Neural crest cell (in vitro differentiated cells): ENCODE measurements around the gene RFLNA. TPM values are rescaled to one million over a fixed set of nuclear protein-coding genes. Genes with fewer than 3 reads are reported as not detected.

ENCODE experiments used
- DNase-seq: peaks from one replicate; pipeline ENCODE4 v3.0.0; 2021; ENCODE audit warnings: low read depth, mixed read lengths, low spot score
- H3K27ac Mint-ChIP-seq: one replicate; pipeline ENCODE4 v1.8.0; 2021; ENCODE audit warnings: mild to moderate bottlenecking, mixed read lengths; ENCODE audit not compliant: unreplicated experiment
- H3K27me3 Mint-ChIP-seq: 2 replicates; pipeline ENCODE4 v1.8.0; 2021; ENCODE audit warnings: low read depth, mild to moderate bottlenecking, mixed read lengths
- H3K36me3 Mint-ChIP-seq: 2 replicates; pipeline ENCODE4 v1.8.0; 2021; ENCODE audit warnings: low read depth, mild to moderate bottlenecking, mixed read lengths
- H3K4me1 Mint-ChIP-seq: 2 replicates; pipeline ENCODE4 v1.8.0; 2021; ENCODE audit warnings: mixed read lengths
- H3K4me3 Mint-ChIP-seq: one replicate; pipeline ENCODE4 v1.8.0; 2021; ENCODE audit warnings: mild to moderate bottlenecking, mixed read lengths
- H3K9me3 Mint-ChIP-seq: 2 replicates; pipeline ENCODE4 v1.8.0; 2021; ENCODE audit warnings: mixed read lengths
- total RNA-seq: library from RNA; stranded (reverse); gene quantifications from 2 replicates; pipeline ENCODE4 v1.2.1, GENCODE V29; 2021
- TF ChIP-seq, protein P1 (sequence below): fragments of 200-600 bp; sonication (generic); conservative IDR thresholded peaks from 2 replicates; pipeline ENCODE4 v1.5.0; 2021; ENCODE audit warnings: antibody characterized with exemption, mild to moderate bottlenecking

Gene RFLNA
- total RNA-seq, 1 donor from 2014 or later: 2.8 TPM

DNA sequence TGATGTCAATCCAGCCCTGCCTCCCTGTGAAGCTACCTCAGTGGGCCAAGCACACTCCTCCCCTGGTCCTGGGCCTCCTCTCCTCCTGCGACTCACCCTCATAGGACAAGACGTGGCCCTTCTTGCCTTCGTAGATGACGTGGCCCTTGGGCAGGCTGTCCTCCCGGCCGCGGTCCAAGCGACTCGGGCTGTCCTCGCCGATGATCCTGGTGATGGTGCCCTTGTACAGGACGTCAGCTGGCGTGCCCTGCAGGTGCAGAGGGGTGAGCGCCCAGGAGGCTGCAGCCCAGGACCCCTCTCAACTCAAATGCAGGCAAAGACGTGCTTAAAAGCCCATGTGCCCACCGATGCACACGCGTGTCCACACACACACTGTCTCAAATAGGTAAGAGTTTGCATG is 55.6 kb downstream of the RFLNA start:
- Mint-ChIP-seq H3K27ac (no peak overlapping the region), H3K9me3 (no peaks in the 10 kb centered on the region), H3K36me3 (peaks cover 3% of the 10 kb centered on the region), H3K4me1 (no peaks in the 10 kb centered on the region), H3K27me3 (no peaks in the 10 kb centered on the region), H3K4me3 (no peak overlapping the region)
- no peak for DNase-seq
- TF ChIP-seq, protein P1, sequence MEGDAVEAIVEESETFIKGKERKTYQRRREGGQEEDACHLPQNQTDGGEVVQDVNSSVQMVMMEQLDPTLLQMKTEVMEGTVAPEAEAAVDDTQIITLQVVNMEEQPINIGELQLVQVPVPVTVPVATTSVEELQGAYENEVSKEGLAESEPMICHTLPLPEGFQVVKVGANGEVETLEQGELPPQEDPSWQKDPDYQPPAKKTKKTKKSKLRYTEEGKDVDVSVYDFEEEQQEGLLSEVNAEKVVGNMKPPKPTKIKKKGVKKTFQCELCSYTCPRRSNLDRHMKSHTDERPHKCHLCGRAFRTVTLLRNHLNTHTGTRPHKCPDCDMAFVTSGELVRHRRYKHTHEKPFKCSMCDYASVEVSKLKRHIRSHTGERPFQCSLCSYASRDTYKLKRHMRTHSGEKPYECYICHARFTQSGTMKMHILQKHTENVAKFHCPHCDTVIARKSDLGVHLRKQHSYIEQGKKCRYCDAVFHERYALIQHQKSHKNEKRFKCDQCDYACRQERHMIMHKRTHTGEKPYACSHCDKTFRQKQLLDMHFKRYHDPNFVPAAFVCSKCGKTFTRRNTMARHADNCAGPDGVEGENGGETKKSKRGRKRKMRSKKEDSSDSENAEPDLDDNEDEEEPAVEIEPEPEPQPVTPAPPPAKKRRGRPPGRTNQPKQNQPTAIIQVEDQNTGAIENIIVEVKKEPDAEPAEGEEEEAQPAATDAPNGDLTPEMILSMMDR: no peak

DNA sequence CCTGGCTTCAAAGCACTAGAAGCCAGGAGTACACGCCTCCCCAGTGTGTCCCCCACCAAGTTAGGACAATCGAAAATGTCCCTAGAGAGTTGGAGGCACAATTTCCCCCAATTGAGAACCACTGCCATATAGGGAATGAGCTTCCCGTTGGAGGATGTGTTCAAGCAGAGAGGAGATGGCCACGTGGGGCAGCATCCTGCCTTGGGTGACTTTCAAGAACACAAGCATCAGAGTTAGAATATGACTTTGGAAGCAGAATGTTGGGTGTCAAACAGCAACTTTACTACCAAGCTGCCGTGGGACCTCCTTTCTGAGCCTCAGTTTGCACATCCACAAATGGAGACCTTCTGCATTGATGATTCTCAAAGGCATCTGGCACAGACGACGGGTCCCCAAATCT is 56.5 kb downstream of the RFLNA start:
- no peaks in the 10 kb centered on the region for H3K9me3 Mint-ChIP-seq
- TF ChIP-seq, protein P1: no peak
- peaks cover 3% of the 10 kb centered on the region for H3K36me3 Mint-ChIP-seq
- peaks cover 3% of the 10 kb centered on the region for H3K4me1 Mint-ChIP-seq
- H3K27me3 Mint-ChIP-seq: no peaks in the 10 kb centered on the region
- H3K4me3 Mint-ChIP-seq: no peak overlapping the region
- no peak overlapping the region for H3K27ac Mint-ChIP-seq
- no peak for DNase-seq

DNA sequence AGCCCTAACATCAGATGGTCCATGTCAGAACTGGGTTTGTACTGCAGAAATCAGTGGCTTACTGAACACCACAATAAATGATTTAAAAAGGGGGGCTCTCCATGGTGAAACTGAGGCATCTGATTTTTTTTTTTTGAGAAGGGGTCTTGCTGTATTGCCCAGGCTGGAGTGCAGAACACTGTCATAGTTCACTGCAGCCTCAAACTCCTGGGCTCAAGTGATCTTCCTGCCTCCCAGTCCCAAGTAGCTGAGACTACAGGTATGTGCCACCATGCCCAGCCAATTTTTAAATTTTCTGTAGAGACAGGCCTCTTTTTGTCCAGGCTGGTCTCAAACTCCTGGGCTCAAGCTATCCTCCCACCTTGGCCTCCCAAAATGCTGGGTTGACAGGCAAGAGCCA is 57.4 kb downstream of the RFLNA start:
- peaks cover 3% of the 10 kb centered on the region for H3K4me1 Mint-ChIP-seq

DNA sequence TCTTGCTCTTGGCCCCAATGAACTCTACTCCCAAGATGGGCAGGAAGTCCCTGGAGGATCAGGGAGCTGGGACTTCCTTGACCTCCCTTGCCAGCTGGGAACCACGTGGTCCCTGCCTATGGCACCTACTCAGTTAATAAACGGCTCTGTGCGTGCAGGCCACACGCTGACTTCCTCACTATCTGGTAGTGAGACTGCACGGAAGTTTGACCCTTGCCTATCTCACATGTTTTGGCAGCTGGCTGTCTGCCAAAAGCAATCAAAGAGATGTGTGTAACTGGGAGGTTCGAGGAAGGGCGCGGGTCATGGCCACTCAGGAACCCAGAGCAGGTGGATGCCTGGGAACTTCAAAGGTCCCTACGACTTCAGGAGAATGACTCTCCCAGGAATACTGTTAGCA is 57.9 kb downstream of the RFLNA start:
- no peaks in the 10 kb centered on the region for H3K27me3 Mint-ChIP-seq
- no peak for DNase-seq
- TF ChIP-seq, protein P1: no peak
- H3K9me3 Mint-ChIP-seq: no peaks in the 10 kb centered on the region
- H3K27ac Mint-ChIP-seq: no peak overlapping the region
- H3K4me1 Mint-ChIP-seq: peaks cover 3% of the 10 kb centered on the region
- H3K36me3 Mint-ChIP-seq: peaks cover 8% of the 10 kb centered on the region
- no peak overlapping the region for H3K4me3 Mint-ChIP-seq

More for the DNA sequence above, 57.4 kb downstream of the RFLNA start:
- no peaks in the 10 kb centered on the region for H3K27me3 Mint-ChIP-seq
- no peak for DNase-seq
- H3K4me3 Mint-ChIP-seq: no peak overlapping the region
- no peak overlapping the region for H3K27ac Mint-ChIP-seq
- no peaks in the 10 kb centered on the region for H3K9me3 Mint-ChIP-seq
- peaks cover 3% of the 10 kb centered on the region for H3K36me3 Mint-ChIP-seq
- TF ChIP-seq, protein P1: no peak

DNA sequence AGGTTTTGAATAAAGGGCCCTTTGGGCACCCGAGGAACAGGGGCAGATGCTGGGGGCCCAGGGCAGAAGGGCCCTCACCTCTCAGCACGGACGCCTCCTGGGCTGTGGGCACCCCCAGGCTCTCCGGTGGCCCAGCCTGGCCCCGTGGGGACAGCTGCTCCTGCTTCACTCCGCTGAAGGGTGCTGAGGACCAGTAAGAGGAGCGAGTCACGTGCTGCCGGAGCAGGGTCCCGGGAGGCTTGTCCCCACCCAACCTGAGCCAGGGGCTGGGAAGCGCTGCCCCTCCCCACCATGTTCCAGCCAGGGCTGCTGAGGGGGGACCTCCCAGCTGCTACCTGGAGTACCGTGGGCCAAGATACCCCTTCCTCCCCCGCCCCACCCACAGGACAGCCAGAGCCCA is 59.5 kb downstream of the RFLNA start:
- DNase-seq: no peak
- no peaks in the 10 kb centered on the region for H3K27me3 Mint-ChIP-seq
- H3K36me3 Mint-ChIP-seq: peaks cover 13% of the 10 kb centered on the region
- H3K27ac Mint-ChIP-seq: no peak overlapping the region
- H3K9me3 Mint-ChIP-seq: no peaks in the 10 kb centered on the region
- peaks cover 3% of the 10 kb centered on the region for H3K4me1 Mint-ChIP-seq
- TF ChIP-seq, protein P1: no peak
- no peak overlapping the region for H3K4me3 Mint-ChIP-seq

DNA sequence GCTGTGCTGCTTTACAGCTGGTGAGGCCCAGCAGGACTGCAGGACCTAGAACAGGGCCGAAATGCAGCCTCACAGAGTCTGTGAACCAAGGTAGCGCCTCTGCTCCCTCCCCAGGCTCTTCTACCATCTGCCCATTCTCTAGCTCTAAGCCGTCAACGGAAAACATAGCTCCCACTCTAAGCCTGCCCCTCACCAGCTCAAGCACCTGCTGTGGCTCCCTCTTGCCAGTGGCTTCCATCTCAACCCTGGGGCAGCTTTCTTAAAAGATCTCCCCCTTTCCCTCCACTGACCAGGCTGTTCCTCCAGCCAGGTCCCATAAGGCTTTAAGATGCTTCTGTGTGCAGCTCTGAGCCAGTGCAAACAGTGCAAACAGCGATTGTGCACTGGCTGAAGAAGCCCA is 61.3 kb downstream of the RFLNA start:
- no peak for DNase-seq
- no peak overlapping the region for H3K27ac Mint-ChIP-seq
- H3K9me3 Mint-ChIP-seq: no peaks in the 10 kb centered on the region
- no peaks in the 10 kb centered on the region for H3K27me3 Mint-ChIP-seq
- no peak overlapping the region for H3K4me3 Mint-ChIP-seq
- TF ChIP-seq, protein P1: no peak
- H3K36me3 Mint-ChIP-seq: peaks cover 13% of the 10 kb centered on the region
- peaks cover 3% of the 10 kb centered on the region for H3K4me1 Mint-ChIP-seq
